Left ventricle myocardium inferior (tissue), 1 donor: ENCODE data around the gene KMO. TPM values are rescaled to one million over a fixed set of nuclear protein-coding genes. Genes with fewer than 3 reads are reported as not detected.

ENCODE experiments used
- DNase-seq: peaks from one replicate; pipeline ENCODE4 v3.0.0-alpha.2; 2020
- H3K27ac ChIP-seq: fragments of 200-600 bp; replicated peaks from 2 replicates; pipeline ENCODE4 v1.8.0; 2021
- H3K27me3 ChIP-seq: fragments of 200-600 bp; 2 replicates; pipeline ENCODE4 v1.8.0; 2021; ENCODE audit warnings: low read depth
- H3K36me3 ChIP-seq: fragments of 200-600 bp; 2 replicates; pipeline ENCODE4 v1.8.0; 2021
- H3K4me1 ChIP-seq: fragments of 200-600 bp; 2 replicates; pipeline ENCODE4 v1.8.0; 2021
- H3K4me3 ChIP-seq: fragments of 200-600 bp; 2 replicates; pipeline ENCODE4 v1.8.0; 2021; ENCODE audit warnings: mild to moderate bottlenecking, moderate library complexity
- H3K9me3 ChIP-seq: fragments of 200-600 bp; replicated peaks from 2 replicates; pipeline ENCODE4 v1.8.0; 2021
- intact Hi-C: fragments of 100-400 bp; cut with micrococcal nuclease; formaldehyde crosslinking; loops from one replicate; pipeline ENCODE4 v1.11.0; 2022
- total RNA-seq: library from RNA; stranded (reverse); fragmentation: NEBNext Ultra II Directional; extraction: Animal tissue kit (Norgen Biotek cat#: 25700); gene quantifications from one replicate; pipeline ENCODE4 v1.2.1, GENCODE V29; 2021
- TF ChIP-seq, protein P1 (sequence below): fragments of 200-600 bp; IDR thresholded peaks from 2 replicates; pipeline ENCODE4 v1.8.0; 2021; ENCODE audit warnings: antibody characterized with exemption, mild to moderate bottlenecking, borderline replicate concordance
- donor health status: DM: no; HTN: yes; CAD: no; lungs with severe emphysema.

The KMO gene
- total RNA-seq, 1 donor from 2014 or later: not detected

DNA sequence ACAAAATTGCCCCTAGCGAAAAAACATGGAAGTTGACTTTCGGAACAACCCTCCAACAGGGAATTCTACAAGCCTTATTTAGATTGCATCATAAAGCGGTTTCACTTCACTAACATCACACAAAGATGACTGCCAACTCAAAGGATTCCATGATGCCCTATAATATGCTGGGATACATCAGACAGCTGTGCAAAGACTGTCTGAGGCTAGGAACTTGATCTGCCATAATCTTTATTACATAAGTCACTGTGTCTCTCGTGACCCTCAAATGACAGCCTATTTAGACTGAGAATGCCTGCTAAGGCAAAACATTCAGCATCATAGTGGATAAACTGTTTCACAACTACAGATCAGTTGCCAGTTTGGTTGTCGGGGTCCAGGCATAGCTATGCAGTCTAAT lies 36.4 kb upstream of the KMO start:
- Histone ChIP-seq H3K27me3 (no peaks in the 10 kb centered on the region), H3K9me3 (no peaks in the 10 kb centered on the region), H3K36me3 (peaks cover 72% of the 10 kb centered on the region), H3K4me3 (no peak overlapping the region), H3K27ac (no peak overlapping the region), H3K4me1 (peaks cover 2% of the 10 kb centered on the region)
- intact Hi-C loops: no loop called here
- DNase-seq: no peak
- TF ChIP-seq, protein P1, sequence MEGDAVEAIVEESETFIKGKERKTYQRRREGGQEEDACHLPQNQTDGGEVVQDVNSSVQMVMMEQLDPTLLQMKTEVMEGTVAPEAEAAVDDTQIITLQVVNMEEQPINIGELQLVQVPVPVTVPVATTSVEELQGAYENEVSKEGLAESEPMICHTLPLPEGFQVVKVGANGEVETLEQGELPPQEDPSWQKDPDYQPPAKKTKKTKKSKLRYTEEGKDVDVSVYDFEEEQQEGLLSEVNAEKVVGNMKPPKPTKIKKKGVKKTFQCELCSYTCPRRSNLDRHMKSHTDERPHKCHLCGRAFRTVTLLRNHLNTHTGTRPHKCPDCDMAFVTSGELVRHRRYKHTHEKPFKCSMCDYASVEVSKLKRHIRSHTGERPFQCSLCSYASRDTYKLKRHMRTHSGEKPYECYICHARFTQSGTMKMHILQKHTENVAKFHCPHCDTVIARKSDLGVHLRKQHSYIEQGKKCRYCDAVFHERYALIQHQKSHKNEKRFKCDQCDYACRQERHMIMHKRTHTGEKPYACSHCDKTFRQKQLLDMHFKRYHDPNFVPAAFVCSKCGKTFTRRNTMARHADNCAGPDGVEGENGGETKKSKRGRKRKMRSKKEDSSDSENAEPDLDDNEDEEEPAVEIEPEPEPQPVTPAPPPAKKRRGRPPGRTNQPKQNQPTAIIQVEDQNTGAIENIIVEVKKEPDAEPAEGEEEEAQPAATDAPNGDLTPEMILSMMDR: no peak

DNA sequence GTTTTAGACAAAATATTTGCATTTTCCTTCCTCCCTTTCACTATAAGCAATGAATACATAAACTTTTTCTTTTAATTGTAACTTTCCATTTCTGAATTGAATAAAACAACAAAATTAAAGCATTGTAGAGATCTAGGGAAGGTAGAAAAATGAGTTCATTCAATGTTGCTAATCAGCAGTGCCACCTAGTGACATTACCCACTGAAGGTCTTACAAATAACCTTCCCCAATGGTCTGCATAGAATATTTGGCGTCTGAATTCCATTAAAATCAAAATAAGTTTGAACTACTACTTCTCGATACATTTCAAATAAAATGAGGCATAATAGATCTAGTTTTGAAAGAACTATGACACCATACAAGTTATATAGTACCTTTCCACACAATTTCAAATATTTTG lies 32.3 kb upstream of the KMO start:
- Histone ChIP-seq H3K9me3 (no peaks in the 10 kb centered on the region), H3K4me3 (no peak overlapping the region), H3K27me3 (no peaks in the 10 kb centered on the region), H3K36me3 (peaks cover 92% of the 10 kb centered on the region), H3K27ac (no peak overlapping the region), H3K4me1 (no peaks in the 10 kb centered on the region)
- DNase-seq: no peak
- TF ChIP-seq, protein P1: no peak
- intact Hi-C loops: no loop called here

DNA sequence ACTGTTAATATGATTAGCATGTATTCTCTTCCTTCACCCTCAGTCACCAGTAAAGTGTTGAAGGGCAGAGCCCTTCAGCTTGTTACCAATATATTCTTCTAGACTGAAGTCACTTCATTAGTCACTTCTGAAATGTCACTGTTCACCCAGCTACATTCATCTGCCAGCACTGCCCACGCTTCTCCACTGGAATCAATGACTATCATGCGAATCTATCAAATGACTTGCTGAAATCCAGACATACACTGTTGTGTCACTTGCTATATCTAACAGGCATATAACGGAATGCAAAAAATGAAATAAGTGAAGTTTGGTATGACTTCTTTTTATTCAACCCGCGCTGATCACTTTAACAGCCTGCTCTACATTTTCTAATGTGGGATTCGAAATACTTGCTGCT lies 28.7 kb upstream of the KMO start:
- no peak overlapping the region for H3K27ac ChIP-seq
- H3K4me3 ChIP-seq: no peak overlapping the region
- TF ChIP-seq, protein P1: no peak
- H3K4me1 ChIP-seq: no peaks in the 10 kb centered on the region
- H3K27me3 ChIP-seq: no peaks in the 10 kb centered on the region
- H3K36me3 ChIP-seq: peaks cover 91% of the 10 kb centered on the region
- intact Hi-C loops: no loop called here
- DNase-seq: no peak
- H3K9me3 ChIP-seq: no peaks in the 10 kb centered on the region

DNA sequence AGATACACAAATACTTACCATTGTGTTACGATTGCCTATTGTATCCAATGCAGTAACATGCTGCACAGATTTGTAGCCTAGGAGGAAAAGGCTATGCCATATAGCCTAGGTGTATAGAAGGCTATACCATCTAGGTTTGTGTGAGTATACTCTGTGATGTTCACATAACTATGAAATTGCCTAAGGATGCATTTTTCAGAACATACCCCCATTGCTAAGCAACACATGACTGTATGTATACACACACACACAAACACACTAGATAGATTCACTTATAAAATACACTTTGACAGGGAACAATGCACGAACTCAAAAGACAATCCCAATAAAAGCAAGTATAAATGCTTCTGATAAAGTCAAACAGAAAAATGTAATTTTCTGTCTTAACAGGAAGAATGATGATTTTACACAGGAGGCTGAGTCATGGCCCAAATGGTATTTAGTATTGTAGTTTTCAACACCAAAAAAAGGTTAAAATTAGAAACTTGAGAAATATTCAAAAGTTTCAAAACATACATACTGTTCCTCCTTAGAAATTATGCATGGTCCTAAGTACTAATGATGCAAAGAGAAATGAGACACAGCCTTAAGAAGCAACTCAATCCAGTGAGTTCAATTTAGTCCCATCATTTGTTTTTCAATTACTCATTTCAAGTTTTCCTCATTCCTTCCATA lies 24.9 kb upstream of the KMO start:
- Histone ChIP-seq H3K4me3 (no peak overlapping the region), H3K27ac (no peak overlapping the region), H3K9me3 (no peaks in the 10 kb centered on the region), H3K27me3 (no peaks in the 10 kb centered on the region), H3K36me3 (peaks cover 96% of the 10 kb centered on the region), H3K4me1 (no peaks in the 10 kb centered on the region)
- intact Hi-C loops: no loop called here
- DNase-seq: no peak
- TF ChIP-seq, protein P1: no peak

DNA sequence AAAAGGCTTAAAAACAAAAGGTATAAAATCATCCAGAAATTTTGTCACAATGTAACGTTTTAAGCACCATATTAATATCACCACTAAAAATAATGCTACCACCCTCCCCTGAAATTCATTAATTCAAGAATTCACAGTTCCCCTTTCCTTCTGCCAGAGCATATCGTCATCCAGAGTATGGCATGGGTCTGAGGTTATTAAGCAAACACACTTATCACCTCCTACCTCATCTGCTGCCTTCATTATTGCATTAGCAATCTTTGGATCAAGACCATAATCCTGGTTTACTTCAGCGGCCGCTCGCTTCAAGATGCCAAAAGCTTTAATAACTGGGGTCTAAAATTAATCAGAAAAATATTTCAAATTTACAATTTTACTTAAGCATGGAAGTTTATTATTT lies 18.8 kb upstream of the KMO start:
- Histone ChIP-seq H3K36me3 (peaks cover 77% of the 10 kb centered on the region), H3K27me3 (no peaks in the 10 kb centered on the region)

More for the DNA sequence above, 18.8 kb upstream of the KMO start:
- intact Hi-C loops: no loop called here
- no peak overlapping the region for H3K4me3 ChIP-seq
- DNase-seq: no peak
- peaks cover 41% of the 10 kb centered on the region for H3K4me1 ChIP-seq
- TF ChIP-seq, protein P1: no peak
- no peak overlapping the region for H3K27ac ChIP-seq
- no peaks in the 10 kb centered on the region for H3K9me3 ChIP-seq
